ENCODE measurements around the gene ZCCHC7.

- TF ChIP-seq CTCF (IDR thresholded peaks at IDR 0.05; ENCODE audit: insufficient read depth, low read depth, low read length): no peak
- TF ChIP-seq EZH2 (IDR thresholded peaks at IDR 0.05; ENCODE audit: insufficient read depth, low read length): no peak
Observed at GRCh38 chr9:37167456-37168047, 47.2 kb downstream of the ZCCHC7 start.

Data from astrocyte (in vitro differentiated cells and primary cell).